OCI-LY1 (cell line): ENCODE results near the gene ST7L.

Experiments
- H2AFZ ChIP-seq: fragments of 200-600 bp; sonication (generic), shearing (Covaris generic); 2 replicates; pipeline ENCODE4 v1.6.0; 2014; ENCODE audit warnings: antibody characterized with exemption, mild to moderate bottlenecking, low read length
- H3F3A ChIP-seq: fragments of 200-600 bp; sonication (generic), shearing (Covaris generic); 2 replicates; pipeline ENCODE4 v1.6.0; 2014; ENCODE audit warnings: mild to moderate bottlenecking, antibody characterized with exemption, low read length, moderate library complexity; ENCODE audit not compliant: insufficient read depth
- H3K27ac ChIP-seq: fragments of 200-600 bp; sonication (generic); 2 replicates; pipeline ENCODE4 v1.5.1; 2014; ENCODE audit warnings: low read length, mixed run types, mild to moderate bottlenecking, low read depth; ENCODE audit not compliant: poor library complexity, severe bottlenecking
- H3K27me3 ChIP-seq: fragments of 200-600 bp; sonication (generic); 2 replicates; pipeline ENCODE4 v1.6.0; 2014; ENCODE audit warnings: antibody characterized with exemption, mild to moderate bottlenecking, low read length, moderate library complexity; ENCODE audit not compliant: insufficient read depth
- H3K36me3 ChIP-seq: fragments of 200-600 bp; sonication (generic); 2 replicates; pipeline ENCODE4 v1.6.1; 2014; ENCODE audit warnings: mild to moderate bottlenecking, antibody characterized with exemption, low read length, moderate library complexity, mixed read lengths; ENCODE audit not compliant: insufficient read depth
- H3K4me1 ChIP-seq: fragments of 200-600 bp; sonication (generic); 2 replicates; pipeline ENCODE4 v1.5.1; 2014; ENCODE audit warnings: mild to moderate bottlenecking, low read length, moderate library complexity; ENCODE audit not compliant: insufficient read depth, severe bottlenecking
- H3K4me2 ChIP-seq: fragments of 200-600 bp; sonication (generic), shearing (Covaris generic); 2 replicates; pipeline ENCODE4 v1.6.1; 2014; ENCODE audit warnings: low read length
- H3K4me3 ChIP-seq: fragments of 200-600 bp; sonication (generic); 2 replicates; pipeline ENCODE4 v1.5.1; 2014; ENCODE audit warnings: low read length, low read depth, mild to moderate bottlenecking, mixed read lengths; ENCODE audit not compliant: poor library complexity, severe bottlenecking
- H3K79me2 ChIP-seq: fragments of 200-600 bp; shearing (Covaris generic); 2 replicates; pipeline ENCODE4 v1.6.1; 2016; ENCODE audit warnings: mixed run types, low read length, mixed read lengths; ENCODE audit not compliant: insufficient read depth
- H3K9ac ChIP-seq: fragments of 200-600 bp; sonication (generic), shearing (Covaris generic); 2 replicates; pipeline ENCODE4 v1.6.1; 2014; ENCODE audit warnings: mild to moderate bottlenecking, low read length, mixed read lengths
- H3K9me2 ChIP-seq: fragments of 200-600 bp; sonication (generic), shearing (Covaris generic); 2 replicates; pipeline ENCODE4 v1.6.1; 2014; ENCODE audit warnings: low read depth, mild to moderate bottlenecking, low read length, mixed read lengths
- H3K9me3 ChIP-seq: fragments of 200-600 bp; shearing (Covaris generic); 2 replicates; pipeline ENCODE4 v1.6.1; 2014; ENCODE audit warnings: low read length, mixed read lengths
- H4K20me1 ChIP-seq: fragments of 200-600 bp; sonication (generic), shearing (Covaris generic); 2 replicates; pipeline ENCODE4 v1.6.0; 2016; ENCODE audit warnings: mild to moderate bottlenecking, low read length; ENCODE audit not compliant: insufficient read depth
- CTCF ChIP-seq: fragments of 200-600 bp; sonication (generic), shearing (Covaris generic); IDR thresholded peaks from 2 replicates; pipeline ENCODE4 v1.5.1; 2017; ENCODE audit warnings: mild to moderate bottlenecking, antibody characterized with exemption, low read length, moderate library complexity, mixed read lengths
- EZH2 ChIP-seq: fragments of 200-600 bp; sonication (generic), shearing (Covaris generic); IDR thresholded peaks from 2 replicates; pipeline ENCODE4 v1.8.0; 2017; ENCODE audit warnings: borderline replicate concordance, mixed run types, mild to moderate bottlenecking, antibody characterized with exemption, low read length, moderate library complexity, mixed read lengths

Gene ST7L

DNA sequence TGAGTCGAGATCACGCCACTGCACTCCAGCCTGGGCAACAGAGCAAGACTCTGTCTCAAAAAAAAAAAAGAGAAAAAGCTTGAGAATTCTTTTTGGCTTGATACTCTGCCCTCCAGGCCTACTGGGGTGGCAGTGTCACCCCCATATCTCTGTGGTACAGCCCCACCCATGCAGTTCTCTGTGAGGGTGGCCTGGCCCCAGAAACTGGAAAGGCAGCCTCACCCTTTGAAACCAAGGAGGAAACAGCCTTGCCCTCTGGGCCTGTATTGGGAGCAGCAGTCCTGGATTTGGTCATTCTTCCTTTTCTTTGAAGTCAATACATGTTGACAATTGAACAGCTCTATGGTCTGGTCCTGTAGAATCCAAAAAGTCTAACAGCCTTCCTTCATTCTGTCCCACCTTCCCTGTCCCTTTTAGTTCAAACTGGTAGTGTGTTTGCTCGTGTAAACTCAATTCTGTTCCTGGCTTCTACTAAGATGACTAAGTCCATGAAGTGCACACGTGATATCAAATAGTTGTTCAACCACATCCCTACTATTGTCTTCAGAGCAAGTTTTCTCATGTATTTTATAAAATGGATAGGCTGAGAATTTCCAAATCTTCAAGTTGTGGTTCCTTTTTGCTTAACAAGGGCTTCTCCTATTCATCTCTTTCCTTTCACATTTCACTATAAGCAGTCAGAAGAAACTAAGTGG lies 13.2 kb downstream of the ST7L start:
- Histone ChIP-seq H3F3A (no peaks in the 10 kb centered on the region), H3K27me3 (no peaks in the 10 kb centered on the region), H3K4me3 (no peak overlapping the region), H3K9me2 (no peaks in the 10 kb centered on the region), H2AFZ (no peak overlapping the region), H3K4me1 (no peaks in the 10 kb centered on the region), H3K79me2 (no peaks in the 10 kb centered on the region), H4K20me1 (no peaks in the 10 kb centered on the region), H3K36me3 (no peaks in the 10 kb centered on the region), H3K27ac (no peak overlapping the region), H3K9ac (no peak overlapping the region), H3K4me2 (no peak overlapping the region), H3K9me3 (no peaks in the 10 kb centered on the region)
- TF ChIP-seq CTCF (no peak), EZH2 (no peak)

- Histone ChIP-seq H3K79me2 (no peaks in the 10 kb centered on the region), H2AFZ (no peak overlapping the region), H3K9me2 (no peaks in the 10 kb centered on the region), H3K4me1 (no peaks in the 10 kb centered on the region), H3K9ac (no peak overlapping the region), H3K9me3 (no peaks in the 10 kb centered on the region), H3F3A (no peaks in the 10 kb centered on the region), H3K27me3 (no peaks in the 10 kb centered on the region), H3K4me3 (no peak overlapping the region), H3K36me3 (no peaks in the 10 kb centered on the region), H3K27ac (no peak overlapping the region), H3K4me2 (no peak overlapping the region), H4K20me1 (no peaks in the 10 kb centered on the region)
- TF ChIP-seq EZH2 (no peak), CTCF (no peak)
Observed at GRCh38 chr1:112603541-112603940, 15.4 kb downstream of the ST7L start.

GRCh38 chr1:112603012-112603411 lies 15.9 kb downstream of the ST7L start:
- no peaks in the 10 kb centered on the region for H4K20me1 ChIP-seq
- H3K27me3 ChIP-seq, result no peaks in the 10 kb centered on the region
- TF ChIP-seq CTCF (no peak), EZH2 (no peak)
- no peaks in the 10 kb centered on the region for H3F3A ChIP-seq
- no peak overlapping the region for H3K4me2 ChIP-seq
- H3K79me2 ChIP-seq, result no peaks in the 10 kb centered on the region
- no peak overlapping the region for H2AFZ ChIP-seq
- no peak overlapping the region for H3K27ac ChIP-seq
- H3K36me3 ChIP-seq, result no peaks in the 10 kb centered on the region
- H3K9me2 ChIP-seq, result no peaks in the 10 kb centered on the region
- H3K9ac ChIP-seq, result no peak overlapping the region
- no peak overlapping the region for H3K4me3 ChIP-seq
- no peaks in the 10 kb centered on the region for H3K9me3 ChIP-seq
- no peaks in the 10 kb centered on the region for H3K4me1 ChIP-seq
